ENCODE data around the gene RAB20. TPM values are rescaled to one million over a fixed set of nuclear protein-coding genes. Genes with fewer than 3 reads are reported as not detected.

RAB20 gene
- total RNA-seq, 4 donors from 2014 or later, result 8.7 to 32.8 (median 18.4) TPM

- no peak for TF ChIP-seq EP300 (IDR thresholded peaks at IDR 0.05)
- no peak for TF ChIP-seq POLR2AphosphoS5 (IDR thresholded peaks at IDR 0.05)
- TF ChIP-seq CTCF (IDR thresholded peaks at IDR 0.05), result no peak
- no peak for TF ChIP-seq POLR2A (IDR thresholded peaks at IDR 0.05)
- no peaks in the 10 kb centered on the region for H3K9me3 ChIP-seq
- 0 to 65% methylated on average over 1 to 6 of the region's 15 CpGs for WGBS, 2 donors (ENCODE audit: low coverage in 1 of 2)
- H3K4me3 ChIP-seq, result no peak overlapping the region
- no peaks in the 10 kb centered on the region for H3K36me3 ChIP-seq
- no peaks in the 10 kb centered on the region for H3K4me1 ChIP-seq
- peaks cover 61% of the 10 kb centered on the region for H3K27me3 ChIP-seq
- no peak overlapping the region for H3K27ac ChIP-seq
- peak; percentile 20 for ATAC-seq
Measured at GRCh38 chr13:110575322-110576069, 14.0 kb upstream of the RAB20 start.

GRCh38 chr13:110574161-110574560, 12.6 kb upstream of the RAB20 start:
- 54 to 61% methylated on average over 7 of the region's 9 CpGs for WGBS, 2 donors (ENCODE audit: low coverage in 1 of 2)
- Histone ChIP-seq H3K27me3 (peaks cover 61% of the 10 kb centered on the region), H3K9me3 (no peaks in the 10 kb centered on the region), H3K27ac (no peak overlapping the region), H3K4me1 (no peaks in the 10 kb centered on the region), H3K4me3 (no peak overlapping the region), H3K36me3 (no peaks in the 10 kb centered on the region)
- ATAC-seq, result no peak
- TF ChIP-seq EP300 (IDR thresholded peaks at IDR 0.05) (no peak), CTCF (IDR thresholded peaks at IDR 0.05) (no peak), POLR2AphosphoS5 (IDR thresholded peaks at IDR 0.05) (no peak), POLR2A (IDR thresholded peaks at IDR 0.05) (no peak)

- Histone ChIP-seq H3K36me3 (no peaks in the 10 kb centered on the region), H3K4me3 (no peak overlapping the region), H3K4me1 (no peaks in the 10 kb centered on the region), H3K27ac (no peak overlapping the region), H3K9me3 (no peaks in the 10 kb centered on the region), H3K27me3 (peaks cover 57% of the 10 kb centered on the region)
- ATAC-seq, result no peak
- 59 to 73% methylated on average over 1 to 2 of the region's 2 CpGs for WGBS, 2 donors (ENCODE audit: low coverage in 1 of 2)
- TF ChIP-seq EP300 (IDR thresholded peaks at IDR 0.05) (no peak), POLR2A (IDR thresholded peaks at IDR 0.05) (no peak), CTCF (IDR thresholded peaks at IDR 0.05) (no peak), POLR2AphosphoS5 (IDR thresholded peaks at IDR 0.05) (no peak)
Measured at GRCh38 chr13:110572778-110573118, 11.2 kb upstream of the RAB20 start.

GRCh38 chr13:110571896-110572777, 10.6 kb upstream of the RAB20 start:
- 51 to 71% methylated on average over 9 to 10 of the region's 20 CpGs for WGBS, 2 donors (ENCODE audit: low coverage in 1 of 2)
- peaks cover 52% of the 10 kb centered on the region for H3K27me3 ChIP-seq
- H3K36me3 ChIP-seq, result no peaks in the 10 kb centered on the region
- TF ChIP-seq POLR2AphosphoS5 (IDR thresholded peaks at IDR 0.05) (no peak), POLR2A (IDR thresholded peaks at IDR 0.05) (no peak), CTCF (IDR thresholded peaks at IDR 0.05) (no peak), EP300 (IDR thresholded peaks at IDR 0.05) (no peak)
- no peak overlapping the region for H3K27ac ChIP-seq
- ATAC-seq, result no peak
- no peak overlapping the region for H3K4me3 ChIP-seq
- no peaks in the 10 kb centered on the region for H3K4me1 ChIP-seq
- no peaks in the 10 kb centered on the region for H3K9me3 ChIP-seq
